ENCODE results near the gene BMPER.
A peak's percentile ranks its signal among the peaks of the same experiment; 100 is the strongest.

BMPER gene

DNA sequence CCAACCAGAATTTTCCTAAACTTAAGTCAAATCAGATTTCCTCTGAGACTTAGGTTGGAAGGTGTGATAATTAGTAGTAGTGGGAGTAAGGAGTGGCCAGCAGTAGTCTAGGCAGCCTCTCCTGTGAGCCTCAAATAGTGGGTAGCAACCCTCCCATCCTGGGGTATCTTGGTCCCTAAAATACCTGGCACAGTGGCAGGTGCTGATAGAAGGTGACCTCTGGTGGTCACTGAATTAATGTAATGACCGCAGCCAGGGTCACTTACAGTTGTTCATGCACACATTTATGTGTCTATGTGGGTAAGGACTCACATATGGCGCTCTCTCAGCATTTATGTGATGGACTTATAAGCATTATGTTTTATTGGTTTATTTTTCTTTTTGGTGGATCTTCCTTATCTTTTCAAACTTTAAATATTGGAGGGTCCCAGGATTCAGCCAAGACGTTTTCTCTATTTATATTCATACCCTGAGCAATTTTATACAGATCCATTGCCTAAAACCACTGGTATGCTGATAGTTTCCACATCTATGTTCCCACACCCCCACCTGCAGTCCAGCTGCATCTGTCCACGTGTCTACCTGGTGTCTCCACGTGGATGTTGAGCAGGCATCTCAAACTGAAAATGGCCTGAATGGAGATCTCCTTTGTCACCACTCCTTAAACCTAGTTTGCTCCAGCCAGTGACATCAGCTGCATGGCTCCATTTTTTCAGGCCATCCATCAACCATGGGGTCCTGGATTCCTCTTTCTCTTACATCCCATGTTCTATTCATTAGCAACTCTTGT lies 18.3 kb downstream of the BMPER start:
- DNase-seq (ENCODE audit: low read depth) = no peak

DNA sequence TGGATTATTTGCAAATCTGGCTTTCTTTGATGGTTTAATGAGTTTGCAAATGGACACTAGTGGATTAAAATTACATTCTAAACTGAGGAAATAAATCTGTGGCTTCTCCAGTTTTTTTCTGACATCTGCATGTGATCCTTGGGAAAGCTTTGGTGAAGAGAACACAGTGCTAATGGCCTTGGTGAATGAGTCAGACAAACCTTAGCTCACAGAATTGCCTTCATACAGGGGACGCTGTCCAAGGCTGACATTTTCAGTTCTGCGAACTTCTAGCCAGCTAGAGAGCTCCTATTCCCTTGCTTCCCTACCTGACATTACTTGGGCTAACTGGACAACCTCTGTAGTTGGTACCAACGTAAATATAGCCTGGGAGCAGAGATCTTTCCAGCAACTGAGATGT lies 21.2 kb downstream of the BMPER start:
- DNase-seq (ENCODE audit: low read depth) = no peak

DNA sequence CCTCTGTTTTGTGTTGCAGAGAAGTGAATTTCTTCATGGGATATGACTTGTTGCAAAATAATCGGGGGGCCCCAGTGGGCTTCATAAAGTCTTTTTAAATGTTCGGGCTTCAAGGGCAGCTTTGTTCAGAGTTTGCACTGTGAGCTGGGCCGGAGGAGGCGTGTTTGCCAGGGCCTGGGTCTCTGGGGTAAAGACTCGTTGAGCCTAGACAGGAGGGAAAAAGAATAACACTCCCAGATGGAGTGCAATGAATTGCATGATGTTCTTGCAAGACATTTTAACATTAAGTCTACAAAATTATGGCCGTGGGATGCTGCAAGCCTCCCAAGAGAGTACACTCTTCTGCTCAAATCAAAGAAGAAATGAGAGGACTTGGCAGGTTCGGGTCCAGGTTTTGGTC lies 23.6 kb downstream of the BMPER start:
- DNase-seq (ENCODE audit: low read depth) = no peak

DNA sequence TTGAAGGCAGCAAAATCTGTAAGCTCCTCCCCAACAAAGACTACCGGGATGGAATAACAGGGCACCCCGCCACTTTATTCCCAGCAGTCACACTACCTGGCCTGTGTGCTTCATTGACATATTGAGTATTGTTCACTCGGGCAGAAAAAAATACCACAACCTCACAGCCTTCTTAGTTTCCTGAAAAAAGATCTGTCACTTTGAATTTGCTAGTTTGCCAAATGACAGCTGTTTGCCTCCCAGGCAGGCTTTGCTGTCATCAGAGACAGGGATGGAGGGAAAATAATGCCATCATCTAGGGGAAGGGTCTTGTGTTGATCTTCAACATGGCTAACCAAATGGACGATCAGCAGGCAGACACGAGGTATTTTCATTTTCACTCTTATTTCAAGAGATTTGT lies 26.9 kb downstream of the BMPER start:
- DNase-seq (ENCODE audit: low read depth) = no peak

DNA sequence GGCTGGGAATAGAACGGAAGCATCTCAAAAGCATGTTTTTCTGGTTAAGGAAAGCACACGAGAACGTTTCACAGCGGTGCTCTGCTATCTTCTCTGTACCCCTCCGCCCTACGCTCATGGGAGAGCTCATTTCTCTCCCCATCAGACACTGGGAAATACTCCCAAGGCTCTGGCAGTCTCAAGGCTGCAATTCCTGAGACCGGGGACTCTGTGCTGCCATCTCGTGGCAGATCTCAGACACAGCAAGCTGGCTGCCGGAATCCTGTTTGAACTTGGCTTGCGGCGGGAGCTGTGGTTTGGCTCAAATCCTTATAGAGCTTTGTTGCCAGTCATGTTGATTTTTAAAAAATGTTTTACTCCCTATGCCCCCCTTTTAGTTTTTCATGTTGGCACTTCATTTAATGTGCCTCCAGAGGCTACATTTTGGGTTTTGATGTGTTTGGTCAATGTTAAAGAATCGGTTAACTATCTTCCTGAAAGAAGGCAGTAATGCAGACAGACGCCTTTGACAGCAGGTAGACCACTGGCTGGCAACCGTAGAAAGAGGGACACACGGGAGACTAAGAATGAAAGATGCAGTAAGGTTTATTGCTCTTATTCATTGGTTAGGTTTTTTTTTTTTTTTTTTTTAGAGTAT lies 27.6 kb downstream of the BMPER start:
- peak; percentile 33 for DNase-seq (ENCODE audit: low read depth)

DNA sequence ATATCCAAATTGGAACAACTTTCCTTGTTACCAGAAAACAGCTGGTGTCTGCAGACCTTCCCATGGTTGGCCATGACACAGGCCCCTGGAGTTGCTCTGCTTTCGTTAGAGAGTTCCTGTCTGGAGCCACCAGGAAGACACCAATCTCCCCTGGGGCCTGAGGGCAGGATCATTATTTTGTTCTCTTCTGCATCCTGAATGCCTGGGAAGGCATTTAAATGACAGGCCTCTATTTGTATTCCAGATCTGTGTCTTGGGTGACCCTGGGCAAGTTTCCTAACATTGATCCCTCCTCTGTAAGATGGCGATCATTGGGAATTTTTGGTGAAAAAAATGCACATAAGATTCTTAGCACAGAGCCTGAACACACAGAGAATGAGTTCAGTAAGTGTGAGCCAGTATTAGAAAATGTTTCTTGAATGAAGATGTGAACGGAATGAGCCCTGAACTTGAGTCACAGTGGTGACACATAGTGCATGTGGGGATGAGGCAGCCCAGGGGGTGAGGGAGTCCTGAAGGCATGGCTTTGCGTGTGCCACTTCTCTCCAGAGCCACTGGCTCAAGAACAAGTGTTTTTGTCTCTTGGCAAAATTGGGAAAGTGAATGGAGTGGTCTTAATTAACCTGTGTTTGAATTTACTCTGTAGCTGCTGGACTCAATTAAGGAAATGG lies 28.4 kb downstream of the BMPER start:
- no peak for DNase-seq (ENCODE audit: low read depth)

DNA sequence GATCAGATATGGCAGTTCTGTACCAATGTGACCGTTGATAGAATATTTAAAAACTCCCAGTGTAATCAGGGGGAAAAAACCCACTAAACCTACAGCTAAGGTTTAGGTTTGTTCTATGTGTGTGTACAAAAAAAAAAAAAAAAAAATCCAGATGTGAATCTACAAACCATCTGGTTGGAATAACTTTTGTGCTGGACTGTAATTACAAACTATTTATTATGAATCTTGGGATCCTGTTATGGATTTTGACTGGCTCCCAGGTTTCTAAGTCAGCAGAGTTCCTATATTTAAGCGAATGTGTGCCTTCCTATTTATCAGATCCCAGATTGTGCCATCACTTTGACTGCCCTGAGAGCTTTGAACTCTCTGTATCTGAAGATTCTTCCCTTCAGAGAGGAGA lies 29.1 kb downstream of the BMPER start:
- no peak for DNase-seq (ENCODE audit: low read depth)

DNA sequence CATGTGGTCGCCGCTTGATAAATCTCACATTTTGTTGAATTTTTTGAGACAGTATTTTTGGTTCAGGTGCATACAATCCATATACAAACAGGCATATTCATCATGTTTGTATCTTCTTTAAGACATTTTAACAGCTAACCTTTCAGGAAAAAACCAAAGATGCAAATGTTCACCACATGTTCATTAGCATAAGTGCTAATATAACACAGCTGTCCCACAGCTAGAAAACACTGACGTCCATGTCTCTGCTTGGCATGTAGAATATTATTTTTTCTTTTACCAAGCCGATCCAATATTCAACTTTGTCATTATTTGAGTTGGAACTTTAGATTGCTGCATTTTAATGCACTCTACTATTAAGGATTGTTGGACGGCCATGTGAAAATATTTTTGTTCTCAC lies 31.2 kb downstream of the BMPER start:
- DNase-seq (ENCODE audit: low read depth) = no peak

DNA sequence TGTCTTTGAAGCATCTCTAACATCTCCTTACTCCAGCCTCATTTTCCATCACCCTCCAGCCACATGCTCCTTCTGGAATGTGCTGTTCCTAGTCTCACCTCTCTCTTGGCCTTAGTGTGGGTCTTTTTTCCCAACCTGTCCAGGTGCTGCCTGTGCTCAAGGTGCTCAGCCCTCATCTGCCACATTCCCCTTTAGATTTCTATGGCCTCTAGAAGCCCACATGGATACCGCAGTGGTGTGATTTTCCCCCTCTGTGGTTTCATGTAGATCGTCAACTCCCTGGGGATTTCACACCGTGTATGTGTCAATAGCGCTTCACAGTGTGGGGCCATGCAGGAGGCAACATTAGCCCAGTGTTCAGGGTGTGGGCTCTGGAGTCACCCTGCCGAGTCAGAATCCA lies 32.5 kb downstream of the BMPER start:
- no peak for DNase-seq (ENCODE audit: low read depth)

DNA sequence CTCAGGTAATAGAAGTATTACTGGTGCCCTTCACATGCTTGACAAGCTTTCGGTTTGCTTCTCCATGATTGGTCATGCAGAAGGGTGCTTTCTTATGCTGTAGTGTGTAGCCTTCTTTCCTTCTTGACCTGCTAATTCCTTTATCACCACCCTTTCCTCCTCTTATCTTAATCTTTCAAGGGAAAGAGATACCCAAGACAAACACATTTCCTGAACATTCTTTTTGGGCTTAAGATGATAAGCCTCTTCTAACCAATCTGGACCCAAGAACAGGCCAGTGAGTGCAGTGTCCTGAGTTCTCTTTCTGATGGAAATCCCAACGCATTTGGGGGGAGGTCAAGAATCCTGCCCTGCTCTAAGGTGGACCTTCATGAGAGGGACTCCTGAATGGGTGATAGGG lies 33.8 kb downstream of the BMPER start:
- DNase-seq (ENCODE audit: low read depth) = no peak

DNA sequence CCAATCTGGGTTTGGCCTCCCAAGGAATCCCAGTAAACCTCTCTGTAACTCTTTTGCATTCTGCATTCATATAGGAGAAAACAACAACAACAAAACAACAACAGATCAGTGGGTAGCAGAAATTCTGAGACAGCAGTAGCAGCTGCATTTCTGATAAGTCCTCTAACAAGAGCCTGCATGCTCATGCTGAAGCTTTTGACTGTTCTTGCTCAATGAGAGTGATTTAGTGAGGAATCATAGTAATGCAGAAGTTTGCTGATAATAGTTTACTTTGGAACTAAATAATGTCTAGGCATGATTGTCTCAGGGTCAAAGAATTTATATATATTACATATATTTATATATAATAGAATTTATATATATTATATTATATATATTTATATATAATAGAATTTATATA lies 35.2 kb downstream of the BMPER start:
- DNase-seq (ENCODE audit: low read depth) = no peak

DNA sequence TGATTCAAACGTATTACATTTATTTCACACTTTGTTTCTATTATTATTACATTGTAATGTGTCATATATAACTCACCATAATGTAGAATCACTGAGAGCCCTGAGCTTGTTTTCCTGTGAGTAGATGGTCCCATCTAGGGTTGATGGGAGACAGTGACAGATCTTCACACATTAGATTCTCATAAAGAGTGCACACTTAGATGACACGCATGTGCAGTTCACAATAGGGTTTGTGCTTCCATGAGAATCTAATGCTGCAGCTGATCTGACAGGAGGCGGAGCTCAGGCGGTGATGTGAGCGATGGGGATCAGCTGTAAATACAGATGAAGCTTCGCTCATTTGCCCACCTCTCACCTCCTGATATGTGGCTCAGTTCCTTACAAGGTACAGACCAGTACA lies 36.1 kb downstream of the BMPER start:
- DNase-seq (ENCODE audit: low read depth) = no peak

DNA sequence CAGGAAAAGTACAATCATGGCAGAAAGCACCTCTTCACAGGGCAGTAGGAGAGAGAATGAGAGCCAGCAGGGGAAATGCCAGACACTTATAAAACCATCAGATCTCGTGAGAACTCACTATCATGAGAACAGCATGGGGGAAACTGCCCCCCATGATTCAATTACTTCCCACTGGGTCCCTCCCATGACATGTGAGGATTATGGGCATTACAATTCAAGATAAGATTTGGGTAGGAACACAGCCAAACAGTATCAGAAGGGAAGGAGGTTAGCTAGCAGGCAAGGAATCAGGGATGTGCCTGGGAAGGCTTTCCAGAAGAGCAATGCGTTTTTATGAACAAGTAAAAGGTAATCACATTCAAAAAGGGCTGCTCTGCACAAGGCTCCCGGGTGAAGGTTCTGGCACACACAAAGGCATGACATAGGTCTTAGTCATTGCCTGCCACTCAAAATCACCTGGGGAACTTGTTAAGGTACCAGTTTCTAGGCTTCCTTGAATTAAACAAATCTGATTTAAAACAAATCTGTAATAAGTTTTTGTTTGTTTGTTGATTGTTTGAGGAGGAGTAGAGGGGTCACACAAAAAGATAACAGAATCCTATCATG lies 40.9 kb downstream of the BMPER start:
- no peak for DNase-seq (ENCODE audit: low read depth)

DNA sequence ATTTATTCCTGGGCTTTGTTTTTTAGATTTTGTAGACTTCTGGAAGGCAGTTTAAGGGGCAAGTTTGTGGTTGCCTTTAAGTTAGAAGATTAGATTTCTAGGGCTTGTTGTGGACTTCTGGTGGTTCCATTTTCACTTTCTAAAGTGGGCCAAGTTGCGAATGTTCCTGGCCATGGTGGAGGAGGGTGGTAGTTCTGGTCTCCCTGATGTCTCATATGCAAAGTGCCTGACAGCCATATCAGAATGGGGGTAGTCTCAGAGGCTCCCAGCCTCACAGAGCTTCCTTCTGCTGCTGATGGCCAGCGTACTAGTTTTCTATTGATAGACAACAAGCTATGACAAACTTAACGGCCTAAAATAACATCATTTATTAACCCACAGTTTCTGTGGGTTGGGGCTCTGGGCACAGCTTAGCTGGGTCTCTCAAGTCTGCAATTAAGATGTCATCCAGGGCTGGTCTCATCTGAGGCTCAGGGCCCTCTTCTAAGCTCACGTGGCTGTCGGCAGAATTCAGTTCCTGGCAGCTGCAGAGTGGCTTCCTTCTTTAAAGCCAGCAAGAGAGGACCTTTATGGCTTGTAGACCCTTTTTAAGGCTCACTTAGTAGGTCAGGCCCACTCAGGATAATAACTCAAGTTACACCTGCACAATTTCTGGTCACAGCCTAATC lies 44.8 kb downstream of the BMPER start:
- DNase-seq (ENCODE audit: low read depth) = no peak

DNA sequence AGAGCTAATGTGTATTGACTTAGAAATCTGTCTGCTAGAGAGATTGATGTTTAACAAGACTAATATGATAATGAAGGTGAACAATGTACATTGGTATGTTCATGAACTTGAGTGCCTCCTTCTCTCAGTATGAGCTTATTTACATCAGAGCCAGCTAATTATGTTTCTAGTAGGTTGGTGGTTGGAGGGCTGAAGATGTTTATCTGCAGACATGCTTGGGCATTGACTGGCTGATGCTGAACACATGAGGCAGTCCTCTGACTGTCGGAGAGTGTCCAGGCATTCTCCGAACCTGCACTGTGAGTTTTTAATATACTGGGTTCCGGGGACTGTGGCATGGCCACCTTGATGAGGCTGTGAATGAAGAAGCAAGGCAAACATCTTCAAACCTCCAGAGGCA lies 47.5 kb downstream of the BMPER start:
- no peak for DNase-seq (ENCODE audit: low read depth)

DNA sequence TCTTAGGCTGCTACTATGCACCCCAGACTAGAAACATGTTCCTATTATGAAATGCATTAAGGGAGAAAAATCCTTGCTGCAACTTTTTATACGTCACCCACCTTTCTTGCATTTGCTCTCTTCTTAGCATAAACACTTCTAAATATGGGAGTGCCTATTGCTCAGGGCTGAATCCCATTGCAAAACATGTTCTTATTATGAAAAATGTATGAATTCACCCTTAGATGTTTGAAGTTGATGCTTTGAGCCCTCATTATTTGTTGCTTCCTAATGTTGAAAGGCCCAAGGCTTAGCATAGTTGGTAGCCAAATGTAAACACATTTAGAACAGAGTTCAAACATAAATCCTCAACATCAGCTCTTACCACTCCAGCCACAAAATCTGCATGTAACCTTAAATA lies 52.8 kb downstream of the BMPER start:
- DNase-seq (ENCODE audit: low read depth) = no peak

DNA sequence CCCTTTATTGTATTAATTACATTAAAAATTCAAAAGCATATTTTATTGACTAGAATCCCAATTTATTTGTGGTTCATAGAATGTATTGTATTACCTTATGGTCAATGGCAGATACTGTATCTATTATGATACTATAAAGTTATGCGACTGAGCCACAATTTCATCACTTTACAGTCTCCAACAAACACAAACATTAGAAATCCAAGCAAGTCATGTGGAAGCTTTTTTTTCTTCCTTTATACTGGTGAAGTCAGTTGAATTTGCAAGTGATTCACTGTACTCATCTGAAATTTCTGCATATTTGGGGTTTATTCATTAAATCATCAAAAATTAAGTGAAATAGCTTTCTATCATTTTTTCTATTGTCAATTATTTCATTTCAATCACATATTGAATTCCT lies 54.3 kb downstream of the BMPER start:
- no peak for DNase-seq (ENCODE audit: low read depth)

DNA sequence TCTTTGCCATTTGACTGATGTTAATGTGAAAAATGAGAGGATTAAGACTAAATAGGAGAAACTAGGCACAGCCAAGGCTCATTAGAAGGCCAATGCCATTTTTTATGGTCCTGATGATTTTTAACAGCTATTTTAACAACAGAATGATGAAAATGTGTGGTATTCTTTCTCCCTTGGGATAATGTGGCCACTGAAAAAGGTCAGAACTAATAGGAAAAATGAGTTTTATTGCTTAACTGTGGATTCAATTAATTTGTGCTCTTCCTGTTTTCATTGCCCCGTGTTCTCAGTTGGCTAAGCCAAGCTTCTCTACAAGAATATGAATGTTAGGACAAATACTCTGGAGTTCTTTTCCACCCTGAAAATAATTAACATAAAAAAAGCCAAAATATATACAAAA lies 56.6 kb downstream of the BMPER start:
- DNase-seq (ENCODE audit: low read depth) = no peak

DNA sequence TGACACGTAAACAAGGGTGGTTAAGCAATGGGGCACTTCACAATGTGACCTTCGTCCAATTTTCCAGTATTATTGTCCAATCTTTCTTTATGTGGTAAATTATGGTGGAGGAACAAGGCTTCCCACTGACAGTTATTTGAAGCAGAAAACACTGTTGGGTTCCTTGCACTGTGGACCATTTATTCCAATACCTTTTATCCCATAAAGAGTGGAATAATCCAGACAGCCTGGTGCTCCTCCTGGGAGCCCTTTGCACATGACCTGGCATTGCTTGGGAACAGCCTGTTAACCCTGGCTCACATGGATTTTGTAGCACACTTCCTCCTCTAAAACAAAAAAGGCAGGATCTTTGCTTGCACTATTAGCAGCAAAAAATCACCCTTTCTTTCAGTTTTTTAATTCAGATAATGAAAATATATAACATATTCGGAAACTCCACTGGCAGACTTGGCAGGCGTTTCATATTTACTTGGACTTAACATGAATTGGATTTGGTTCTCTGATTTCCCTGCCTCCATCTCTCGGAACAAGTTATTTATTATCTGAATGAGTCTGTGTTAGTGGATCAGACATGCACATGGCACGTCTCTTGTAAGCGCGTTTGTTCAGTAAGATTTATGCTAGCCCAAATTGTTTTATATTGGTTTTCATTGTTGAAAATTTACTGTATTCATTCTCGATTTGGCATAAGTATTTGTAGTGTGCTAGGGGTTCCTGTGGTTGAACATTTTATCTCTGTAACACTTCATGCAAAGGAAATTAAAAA lies 59.3 kb downstream of the BMPER start:
- no peak for DNase-seq (ENCODE audit: low read depth)

DNA sequence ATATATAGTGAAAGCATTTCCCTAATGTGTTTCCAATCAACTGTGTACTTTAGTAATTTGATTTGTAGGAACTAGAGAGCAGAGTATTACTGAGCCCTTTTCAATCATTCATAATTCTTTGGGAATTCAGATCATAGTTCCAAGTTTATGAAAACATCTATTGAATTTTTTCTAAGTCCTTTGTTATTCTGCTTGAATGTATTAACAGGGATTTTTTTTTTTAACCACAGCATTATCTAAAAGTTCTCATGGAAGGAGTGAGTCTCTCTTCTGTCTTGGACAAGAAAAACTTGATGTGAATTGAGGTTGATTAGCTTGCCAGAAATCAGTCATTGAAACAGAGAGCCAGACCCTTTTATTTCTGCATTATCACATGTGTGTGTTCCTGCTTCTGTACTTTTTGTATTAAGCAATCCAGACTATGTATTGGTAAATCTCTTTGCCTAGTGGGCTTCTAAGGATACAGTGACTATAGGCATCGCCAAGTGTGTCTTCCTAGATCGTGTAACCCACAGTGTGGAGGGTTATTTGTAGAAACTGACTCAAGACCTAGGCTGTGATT lies 59.9 kb downstream of the BMPER start:
- no peak for DNase-seq (ENCODE audit: low read depth)

DNA sequence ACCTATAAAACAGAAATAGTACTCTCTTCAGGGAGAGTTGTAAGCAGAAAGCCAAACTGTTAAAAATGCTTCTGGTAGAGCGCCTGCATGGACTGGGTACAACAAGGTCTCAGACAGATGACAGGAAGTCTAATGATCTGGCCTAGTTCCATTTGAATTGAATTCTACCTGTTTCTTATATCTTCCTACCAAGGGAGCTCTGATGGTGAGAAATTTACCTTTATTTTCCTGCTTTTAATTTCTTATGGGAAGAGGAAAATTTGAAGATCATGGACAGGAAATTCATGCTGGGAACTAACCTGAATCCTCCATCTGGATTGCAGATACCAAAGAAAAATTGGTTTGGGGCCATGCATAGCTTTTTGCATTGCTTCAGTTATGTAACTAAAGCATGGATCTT lies 63.3 kb downstream of the BMPER start:
- DNase-seq (ENCODE audit: low read depth) = no peak
